Mesothelial cell of epicardium (in vitro differentiated cells): Measurements from ENCODE around the gene PID1. TPM values are rescaled to one million over a fixed set of nuclear protein-coding genes. Genes with fewer than 3 reads are reported as not detected.
"Not testable (repeated sequence)": the region's sequence is repeated elsewhere in the genome, so short reads cannot be mapped to it uniquely, and the experiment has no call there.

Experiments used
- DNase-seq, 2 experiments: peaks; one replicate each; pipeline ENCODE4 v3.0.0; 2021; ENCODE audit warnings: low spot score in 2 of 2; ENCODE audit not compliant: unreplicated experiment in 2 of 2
- H3K27ac Mint-ChIP-seq: 2 replicates; pipeline ENCODE4 v1.8.0; 2021; ENCODE audit warnings: mixed read lengths
- H3K27me3 Mint-ChIP-seq: 2 replicates; pipeline ENCODE4 v1.8.0; 2021; ENCODE audit warnings: low read depth, mixed read lengths
- H3K36me3 Mint-ChIP-seq: 2 replicates; pipeline ENCODE4 v1.8.0; 2021; ENCODE audit warnings: mixed read lengths
- H3K4me1 Mint-ChIP-seq: 2 replicates; pipeline ENCODE4 v1.8.0; 2021; ENCODE audit warnings: mixed read lengths
- H3K4me3 Mint-ChIP-seq: 2 replicates; pipeline ENCODE4 v1.8.0; 2021; ENCODE audit warnings: mild to moderate bottlenecking, moderate library complexity, mixed read lengths
- H3K9me3 Mint-ChIP-seq: 2 replicates; pipeline ENCODE4 v1.8.0; 2021; ENCODE audit warnings: mixed read lengths
- total RNA-seq: library from RNA; stranded (reverse); gene quantifications from 3 replicates; pipeline ENCODE4 v1.2.1, GENCODE V29; 2021
- TF ChIP-seq, protein P1 (sequence below): fragments of 200-600 bp; sonication (generic); IDR thresholded peaks from one replicate; pipeline ENCODE4 v1.5.0; 2021; ENCODE audit warnings: antibody characterized with exemption; ENCODE audit not compliant: unreplicated experiment

PID1 gene
- total RNA-seq, 1 donor from 2014 or later, result 2.0 TPM

GRCh38 chr2:229201521-229201920, 69.6 kb downstream of the PID1 start:
- H3K27ac Mint-ChIP-seq, result no peak overlapping the region
- no peaks in the 10 kb centered on the region for H3K36me3 Mint-ChIP-seq
- no peaks in the 10 kb centered on the region for H3K9me3 Mint-ChIP-seq
- H3K4me1 Mint-ChIP-seq, result no peaks in the 10 kb centered on the region
- H3K4me3 Mint-ChIP-seq, result no peak overlapping the region
- DNase-seq, result no peak
- peaks cover 3% of the 10 kb centered on the region for H3K27me3 Mint-ChIP-seq
- TF ChIP-seq, protein P1, sequence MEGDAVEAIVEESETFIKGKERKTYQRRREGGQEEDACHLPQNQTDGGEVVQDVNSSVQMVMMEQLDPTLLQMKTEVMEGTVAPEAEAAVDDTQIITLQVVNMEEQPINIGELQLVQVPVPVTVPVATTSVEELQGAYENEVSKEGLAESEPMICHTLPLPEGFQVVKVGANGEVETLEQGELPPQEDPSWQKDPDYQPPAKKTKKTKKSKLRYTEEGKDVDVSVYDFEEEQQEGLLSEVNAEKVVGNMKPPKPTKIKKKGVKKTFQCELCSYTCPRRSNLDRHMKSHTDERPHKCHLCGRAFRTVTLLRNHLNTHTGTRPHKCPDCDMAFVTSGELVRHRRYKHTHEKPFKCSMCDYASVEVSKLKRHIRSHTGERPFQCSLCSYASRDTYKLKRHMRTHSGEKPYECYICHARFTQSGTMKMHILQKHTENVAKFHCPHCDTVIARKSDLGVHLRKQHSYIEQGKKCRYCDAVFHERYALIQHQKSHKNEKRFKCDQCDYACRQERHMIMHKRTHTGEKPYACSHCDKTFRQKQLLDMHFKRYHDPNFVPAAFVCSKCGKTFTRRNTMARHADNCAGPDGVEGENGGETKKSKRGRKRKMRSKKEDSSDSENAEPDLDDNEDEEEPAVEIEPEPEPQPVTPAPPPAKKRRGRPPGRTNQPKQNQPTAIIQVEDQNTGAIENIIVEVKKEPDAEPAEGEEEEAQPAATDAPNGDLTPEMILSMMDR, result no peak

DNA sequence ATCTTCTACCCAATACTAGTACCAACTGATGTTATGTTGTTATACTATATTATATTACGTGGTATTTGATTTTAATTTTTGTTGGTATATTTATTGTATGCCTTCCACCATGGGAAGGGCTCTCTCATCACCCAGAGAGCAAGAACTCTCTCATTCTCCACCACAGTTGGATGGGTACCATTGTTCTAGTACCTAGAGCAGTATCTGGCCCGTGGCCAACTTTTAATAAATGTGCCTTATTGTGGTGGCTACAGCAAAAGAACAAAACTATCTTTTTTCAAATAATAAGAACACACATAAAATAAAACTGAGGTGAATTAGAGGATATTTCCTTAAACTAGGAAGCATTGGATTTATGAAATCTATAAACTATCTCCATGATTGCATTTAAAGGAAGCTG, 71.8 kb downstream of the PID1 start:
- TF ChIP-seq, protein P1, result no peak
- Mint-ChIP-seq H3K4me3 (no peak overlapping the region), H3K36me3 (no peaks in the 10 kb centered on the region), H3K9me3 (no peaks in the 10 kb centered on the region), H3K4me1 (no peaks in the 10 kb centered on the region), H3K27me3 (peaks cover 3% of the 10 kb centered on the region), H3K27ac (no peak overlapping the region)
- DNase-seq, result no peak

DNA sequence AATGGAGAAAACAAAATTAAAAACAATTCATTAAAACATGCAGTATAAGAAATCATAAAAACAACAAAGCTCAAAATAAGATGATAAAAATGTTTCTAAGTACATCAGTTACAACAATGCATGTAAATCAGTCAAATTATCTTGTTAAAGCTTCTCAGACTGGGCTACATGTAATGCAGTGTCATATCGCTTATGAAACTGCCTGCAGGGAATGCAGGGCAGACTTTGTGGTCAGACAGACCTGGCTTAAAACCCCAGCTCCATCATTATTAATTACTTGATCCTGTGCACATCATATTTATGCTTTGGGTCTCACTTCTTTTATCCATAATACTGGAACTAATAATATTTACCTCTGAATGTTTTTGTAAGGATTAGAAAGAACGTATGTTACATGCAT, 74.6 kb downstream of the PID1 start:
- Mint-ChIP-seq H3K27me3 (peaks cover 2% of the 10 kb centered on the region), H3K36me3 (no peaks in the 10 kb centered on the region), H3K9me3 (no peaks in the 10 kb centered on the region), H3K4me3 (no peak overlapping the region), H3K27ac (no peak overlapping the region), H3K4me1 (no peaks in the 10 kb centered on the region)
- TF ChIP-seq, protein P1, result no peak
- DNase-seq, result no peak

DNA sequence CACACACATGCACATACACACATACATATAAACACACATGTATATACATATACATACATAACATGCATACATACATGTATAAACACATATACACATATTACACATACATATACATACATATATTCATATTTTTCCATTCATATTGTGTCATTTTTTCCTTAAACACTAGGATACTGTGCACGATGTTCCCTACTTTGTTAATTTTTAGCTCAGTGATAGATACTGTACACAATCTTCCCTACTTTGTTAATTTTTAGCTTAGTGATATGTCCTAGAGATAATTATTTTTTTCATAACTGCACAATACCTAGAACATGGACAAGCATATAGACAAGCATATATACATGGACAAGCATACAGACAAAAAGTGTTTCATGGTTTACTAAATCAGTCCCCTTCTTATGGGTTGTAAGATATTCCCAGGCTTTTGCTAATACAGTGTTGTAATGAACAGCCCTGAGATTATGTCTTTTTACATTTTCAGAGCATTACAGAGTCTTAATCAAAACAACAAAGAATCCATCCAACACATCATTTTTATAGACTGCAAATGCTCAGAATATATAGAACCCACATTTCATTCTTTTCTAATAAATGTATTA, 75.6 kb downstream of the PID1 start:
- no peaks in the 10 kb centered on the region for H3K36me3 Mint-ChIP-seq
- TF ChIP-seq, protein P1, result no peak
- no peak for DNase-seq
- no peaks in the 10 kb centered on the region for H3K4me1 Mint-ChIP-seq
- H3K27me3 Mint-ChIP-seq, result peaks cover 2% of the 10 kb centered on the region
- H3K4me3 Mint-ChIP-seq, result no peak overlapping the region
- H3K27ac Mint-ChIP-seq, result no peak overlapping the region
- no peaks in the 10 kb centered on the region for H3K9me3 Mint-ChIP-seq

GRCh38 chr2:229193281-229193680, 77.8 kb downstream of the PID1 start:
- Mint-ChIP-seq H3K27me3 (no peaks in the 10 kb centered on the region), H3K36me3 (no peaks in the 10 kb centered on the region), H3K4me3 (no peak overlapping the region), H3K4me1 (no peaks in the 10 kb centered on the region), H3K27ac (no peak overlapping the region), H3K9me3 (peaks cover under 1% of the 10 kb centered on the region)
- TF ChIP-seq, protein P1, result no peak
- DNase-seq, result no peak

DNA sequence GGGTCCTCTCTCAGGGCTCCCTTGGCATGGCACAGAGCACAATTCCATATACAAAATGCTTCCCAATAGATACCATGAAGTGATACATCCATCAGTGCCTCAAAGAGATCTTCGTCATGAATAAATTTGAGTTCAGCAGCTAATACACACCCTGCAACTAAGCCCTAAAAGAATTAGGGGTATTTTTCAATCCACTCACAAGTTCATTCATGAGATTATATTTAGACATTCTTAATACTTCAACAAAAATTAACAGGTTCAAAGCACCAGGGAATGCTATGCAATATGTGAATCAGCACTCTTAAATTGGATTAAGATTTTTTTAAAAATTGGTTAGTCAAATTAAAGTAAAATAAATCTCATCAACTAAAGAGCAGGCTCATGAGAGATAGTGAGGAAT, 79.7 kb downstream of the PID1 start:
- TF ChIP-seq, protein P1, result no peak
- no peaks in the 10 kb centered on the region for H3K27me3 Mint-ChIP-seq
- H3K4me1 Mint-ChIP-seq, result no peaks in the 10 kb centered on the region
- H3K36me3 Mint-ChIP-seq, result no peaks in the 10 kb centered on the region
- no peak overlapping the region for H3K4me3 Mint-ChIP-seq
- no peak for DNase-seq
- peaks cover 16% of the 10 kb centered on the region for H3K9me3 Mint-ChIP-seq
- no peak overlapping the region for H3K27ac Mint-ChIP-seq

GRCh38 chr2:229187123-229187522, 84.0 kb downstream of the PID1 start:
- not testable (repeated sequence) for H3K4me3 Mint-ChIP-seq, H3K36me3 Mint-ChIP-seq, H3K27ac Mint-ChIP-seq, H3K27me3 Mint-ChIP-seq, H3K4me1 Mint-ChIP-seq, DNase-seq
- H3K9me3 Mint-ChIP-seq, result peaks cover 27% of the 10 kb centered on the region
